ENCODE measurements around the gene GNGT2.
A peak's percentile ranks its signal among the peaks of the same experiment; 100 is the strongest.

DNA sequence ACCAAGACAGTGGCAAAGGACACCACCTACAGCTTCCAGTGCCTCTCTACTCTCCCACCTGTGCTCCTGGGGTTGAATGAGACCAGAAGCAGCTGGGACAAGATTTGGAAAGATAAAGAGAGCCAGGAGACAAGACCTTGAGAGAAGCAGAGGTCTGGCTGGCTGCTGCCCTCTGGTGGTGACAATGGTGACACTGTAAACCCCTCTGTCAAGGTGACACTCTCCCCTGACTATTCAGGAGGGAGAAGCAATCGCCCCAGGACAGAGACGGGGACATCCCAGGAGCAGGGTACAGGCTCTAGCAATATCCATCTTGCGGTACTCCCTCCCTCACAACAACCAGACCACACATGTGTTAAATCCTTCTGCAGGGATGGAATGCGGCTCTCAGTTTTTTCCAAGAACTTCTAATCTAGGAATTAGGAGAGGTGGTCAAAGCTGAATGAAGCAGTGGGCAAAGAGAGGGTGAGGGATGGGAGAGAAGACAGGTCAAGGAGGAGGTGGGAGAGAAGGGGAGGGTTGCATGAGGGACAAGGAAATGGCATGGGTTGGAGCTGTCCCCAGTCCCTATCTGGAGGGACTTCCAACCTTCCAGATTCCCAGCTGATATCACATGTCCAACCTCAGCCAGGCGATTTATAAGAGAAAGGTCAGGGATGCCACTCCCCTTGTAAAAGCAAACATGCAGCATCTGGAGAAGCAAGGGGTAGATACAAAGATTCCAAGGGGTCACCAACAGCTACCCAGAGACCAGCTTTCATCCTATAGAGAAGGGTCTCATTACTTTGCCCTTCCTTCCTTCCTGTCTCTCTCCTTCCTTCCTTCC is 17.3 kb upstream of the GNGT2 start:
- TF ChIP-seq, protein P1, sequence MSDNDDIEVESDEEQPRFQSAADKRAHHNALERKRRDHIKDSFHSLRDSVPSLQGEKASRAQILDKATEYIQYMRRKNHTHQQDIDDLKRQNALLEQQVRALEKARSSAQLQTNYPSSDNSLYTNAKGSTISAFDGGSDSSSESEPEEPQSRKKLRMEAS (IDR thresholded peaks at IDR 0.05; ENCODE audit: low read depth, low read length), result no peak
- TF ChIP-seq, protein P2, sequence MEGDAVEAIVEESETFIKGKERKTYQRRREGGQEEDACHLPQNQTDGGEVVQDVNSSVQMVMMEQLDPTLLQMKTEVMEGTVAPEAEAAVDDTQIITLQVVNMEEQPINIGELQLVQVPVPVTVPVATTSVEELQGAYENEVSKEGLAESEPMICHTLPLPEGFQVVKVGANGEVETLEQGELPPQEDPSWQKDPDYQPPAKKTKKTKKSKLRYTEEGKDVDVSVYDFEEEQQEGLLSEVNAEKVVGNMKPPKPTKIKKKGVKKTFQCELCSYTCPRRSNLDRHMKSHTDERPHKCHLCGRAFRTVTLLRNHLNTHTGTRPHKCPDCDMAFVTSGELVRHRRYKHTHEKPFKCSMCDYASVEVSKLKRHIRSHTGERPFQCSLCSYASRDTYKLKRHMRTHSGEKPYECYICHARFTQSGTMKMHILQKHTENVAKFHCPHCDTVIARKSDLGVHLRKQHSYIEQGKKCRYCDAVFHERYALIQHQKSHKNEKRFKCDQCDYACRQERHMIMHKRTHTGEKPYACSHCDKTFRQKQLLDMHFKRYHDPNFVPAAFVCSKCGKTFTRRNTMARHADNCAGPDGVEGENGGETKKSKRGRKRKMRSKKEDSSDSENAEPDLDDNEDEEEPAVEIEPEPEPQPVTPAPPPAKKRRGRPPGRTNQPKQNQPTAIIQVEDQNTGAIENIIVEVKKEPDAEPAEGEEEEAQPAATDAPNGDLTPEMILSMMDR (IDR thresholded peaks at IDR 0.05; ENCODE audit: low read depth, low read length), result peak; percentile 87
- TF ChIP-seq POLR2A (IDR thresholded peaks at IDR 0.05; ENCODE audit: extremely low read depth, insufficient read length) (no peak), MYC (IDR thresholded peaks at IDR 0.05; ENCODE audit: low read depth, low read length) (no peak)
